Left ventricle myocardium inferior (tissue), 1 donor: ENCODE data around the gene HDAC4. TPM values are rescaled to one million over a fixed set of nuclear protein-coding genes. Genes with fewer than 3 reads are reported as not detected.

Experiments used
- DNase-seq: peaks from one replicate; pipeline ENCODE4 v3.0.0-alpha.2; 2020
- H3K27ac ChIP-seq: fragments of 200-600 bp; replicated peaks from 2 replicates; pipeline ENCODE4 v1.8.0; 2021
- H3K27me3 ChIP-seq: fragments of 200-600 bp; 2 replicates; pipeline ENCODE4 v1.8.0; 2021; ENCODE audit warnings: low read depth
- H3K36me3 ChIP-seq: fragments of 200-600 bp; 2 replicates; pipeline ENCODE4 v1.8.0; 2021
- H3K4me1 ChIP-seq: fragments of 200-600 bp; 2 replicates; pipeline ENCODE4 v1.8.0; 2021
- H3K4me3 ChIP-seq: fragments of 200-600 bp; 2 replicates; pipeline ENCODE4 v1.8.0; 2021; ENCODE audit warnings: mild to moderate bottlenecking, moderate library complexity
- H3K9me3 ChIP-seq: fragments of 200-600 bp; replicated peaks from 2 replicates; pipeline ENCODE4 v1.8.0; 2021
- intact Hi-C: fragments of 100-400 bp; cut with micrococcal nuclease; formaldehyde crosslinking; loops from one replicate; pipeline ENCODE4 v1.11.0; 2022
- total RNA-seq: library from RNA; stranded (reverse); fragmentation: NEBNext Ultra II Directional; extraction: Animal tissue kit (Norgen Biotek cat#: 25700); gene quantifications from one replicate; pipeline ENCODE4 v1.2.1, GENCODE V29; 2021
- TF ChIP-seq, protein P1 (sequence below): fragments of 200-600 bp; IDR thresholded peaks from 2 replicates; pipeline ENCODE4 v1.8.0; 2021; ENCODE audit warnings: antibody characterized with exemption, mild to moderate bottlenecking, borderline replicate concordance
- donor health status: DM: no; HTN: yes; CAD: no; lungs with severe emphysema.

HDAC4 gene
- total RNA-seq, 1 donor from 2014 or later, result 23.9 TPM

DNA sequence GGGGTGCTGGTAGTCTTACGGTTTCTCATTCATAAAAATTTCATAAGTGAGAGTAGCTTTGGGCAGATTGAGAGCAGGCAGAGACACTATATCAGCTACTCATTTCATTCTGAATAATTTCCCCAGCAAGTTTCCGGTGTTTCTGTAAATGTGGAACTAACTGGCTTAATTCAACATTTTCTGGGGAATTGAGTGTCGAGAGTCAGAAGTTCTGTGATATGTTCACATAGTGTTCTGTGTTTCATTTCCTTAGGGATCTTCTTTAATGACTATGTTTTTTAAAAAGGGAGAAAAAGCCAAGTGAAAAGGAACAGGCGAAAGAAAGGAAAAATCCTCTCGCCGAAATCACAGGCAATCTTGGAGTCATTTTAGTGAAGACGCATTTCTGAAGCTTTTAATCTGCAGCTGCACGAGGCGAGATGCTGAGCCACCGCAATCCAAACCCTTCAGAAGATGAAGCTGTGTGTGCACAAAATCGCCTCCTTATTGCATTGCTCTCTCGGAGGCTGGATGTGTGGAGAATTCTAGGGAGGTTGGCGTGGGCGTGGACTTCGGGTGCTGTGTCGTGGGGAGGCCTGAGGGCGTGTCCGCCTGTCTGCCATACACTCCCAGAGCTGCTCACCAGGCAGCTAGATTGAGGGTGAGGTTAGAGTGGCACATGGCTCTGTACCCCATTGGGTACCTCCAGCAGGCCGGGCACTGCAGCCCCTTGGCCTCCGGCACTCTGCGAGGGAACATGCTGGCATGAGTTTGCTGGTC lies 38.4 kb upstream of the HDAC4 start:
- peaks cover 81% of the 10 kb centered on the region for H3K27me3 ChIP-seq
- TF ChIP-seq, protein P1, sequence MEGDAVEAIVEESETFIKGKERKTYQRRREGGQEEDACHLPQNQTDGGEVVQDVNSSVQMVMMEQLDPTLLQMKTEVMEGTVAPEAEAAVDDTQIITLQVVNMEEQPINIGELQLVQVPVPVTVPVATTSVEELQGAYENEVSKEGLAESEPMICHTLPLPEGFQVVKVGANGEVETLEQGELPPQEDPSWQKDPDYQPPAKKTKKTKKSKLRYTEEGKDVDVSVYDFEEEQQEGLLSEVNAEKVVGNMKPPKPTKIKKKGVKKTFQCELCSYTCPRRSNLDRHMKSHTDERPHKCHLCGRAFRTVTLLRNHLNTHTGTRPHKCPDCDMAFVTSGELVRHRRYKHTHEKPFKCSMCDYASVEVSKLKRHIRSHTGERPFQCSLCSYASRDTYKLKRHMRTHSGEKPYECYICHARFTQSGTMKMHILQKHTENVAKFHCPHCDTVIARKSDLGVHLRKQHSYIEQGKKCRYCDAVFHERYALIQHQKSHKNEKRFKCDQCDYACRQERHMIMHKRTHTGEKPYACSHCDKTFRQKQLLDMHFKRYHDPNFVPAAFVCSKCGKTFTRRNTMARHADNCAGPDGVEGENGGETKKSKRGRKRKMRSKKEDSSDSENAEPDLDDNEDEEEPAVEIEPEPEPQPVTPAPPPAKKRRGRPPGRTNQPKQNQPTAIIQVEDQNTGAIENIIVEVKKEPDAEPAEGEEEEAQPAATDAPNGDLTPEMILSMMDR, result no peak
- H3K4me1 ChIP-seq, result peaks cover 13% of the 10 kb centered on the region
- no peak for DNase-seq
- H3K4me3 ChIP-seq, result no peak overlapping the region
- no peaks in the 10 kb centered on the region for H3K36me3 ChIP-seq
- H3K9me3 ChIP-seq, result peaks cover 11% of the 10 kb centered on the region
- intact Hi-C loops, result no loop called here
- H3K27ac ChIP-seq, result no peak overlapping the region

DNA sequence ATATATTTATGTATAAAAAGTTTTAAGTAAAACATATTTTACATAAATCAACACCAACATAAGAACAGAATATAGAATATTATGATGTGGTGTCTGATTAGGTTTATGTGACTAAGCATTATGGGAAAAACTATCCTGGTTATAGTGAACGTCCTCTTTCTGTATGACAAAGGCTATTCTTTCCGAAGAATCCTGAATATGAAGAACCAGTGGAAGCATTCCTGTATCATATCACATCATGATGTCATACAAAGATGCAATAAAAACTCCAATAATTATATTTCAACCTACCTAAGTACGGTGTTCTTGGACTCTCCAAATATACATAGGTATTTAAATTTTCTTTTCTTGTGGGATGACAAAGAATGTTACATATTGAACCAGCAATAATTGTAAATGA lies 37.5 kb upstream of the HDAC4 start:
- H3K27ac ChIP-seq, result no peak overlapping the region

DNA sequence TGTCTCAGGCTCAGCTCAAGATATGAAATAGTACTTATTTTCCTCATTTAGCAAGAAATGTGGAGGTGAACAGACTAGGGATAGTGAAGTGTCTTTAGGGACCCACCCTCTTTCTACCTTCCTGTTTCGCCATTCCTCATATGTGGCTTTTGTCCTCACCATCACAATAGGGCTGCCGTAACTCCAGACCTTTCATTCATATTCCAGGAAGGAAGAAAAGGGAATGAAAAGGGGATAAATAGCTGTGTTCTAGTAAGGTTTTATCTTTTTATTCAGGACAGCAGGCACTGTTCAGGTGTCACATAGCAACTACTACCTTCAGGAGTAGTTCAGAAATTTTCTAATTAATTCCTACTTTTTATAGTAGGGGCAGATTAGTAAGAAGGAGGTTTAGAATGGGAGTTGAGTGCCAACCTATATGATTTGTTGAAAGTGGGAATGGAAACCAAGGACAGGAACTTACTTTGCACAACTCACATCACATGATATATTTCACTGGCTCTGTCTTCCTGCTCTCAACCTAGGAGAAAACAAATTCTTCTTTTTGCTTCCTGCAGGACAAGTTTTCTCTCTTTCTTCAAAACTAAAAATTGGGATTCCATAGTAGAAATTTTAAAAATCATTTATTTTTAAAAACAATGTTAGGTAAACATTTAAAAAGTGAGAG lies 36.0 kb upstream of the HDAC4 start:
- DNase-seq, result no peak
- no peaks in the 10 kb centered on the region for H3K36me3 ChIP-seq
- H3K27ac ChIP-seq, result no peak overlapping the region
- peaks cover 26% of the 10 kb centered on the region for H3K9me3 ChIP-seq
- no peak overlapping the region for H3K4me3 ChIP-seq
- TF ChIP-seq, protein P1, result no peak
- peaks cover 13% of the 10 kb centered on the region for H3K4me1 ChIP-seq
- peaks cover 63% of the 10 kb centered on the region for H3K27me3 ChIP-seq
- intact Hi-C loops, result no loop called here

More for the DNA sequence above, 37.5 kb upstream of the HDAC4 start:
- H3K4me3 ChIP-seq, result no peak overlapping the region
- DNase-seq, result no peak
- intact Hi-C loops, result no loop called here
- peaks cover 72% of the 10 kb centered on the region for H3K27me3 ChIP-seq
- peaks cover 19% of the 10 kb centered on the region for H3K9me3 ChIP-seq
- TF ChIP-seq, protein P1, result no peak
- no peaks in the 10 kb centered on the region for H3K36me3 ChIP-seq
- peaks cover 13% of the 10 kb centered on the region for H3K4me1 ChIP-seq

DNA sequence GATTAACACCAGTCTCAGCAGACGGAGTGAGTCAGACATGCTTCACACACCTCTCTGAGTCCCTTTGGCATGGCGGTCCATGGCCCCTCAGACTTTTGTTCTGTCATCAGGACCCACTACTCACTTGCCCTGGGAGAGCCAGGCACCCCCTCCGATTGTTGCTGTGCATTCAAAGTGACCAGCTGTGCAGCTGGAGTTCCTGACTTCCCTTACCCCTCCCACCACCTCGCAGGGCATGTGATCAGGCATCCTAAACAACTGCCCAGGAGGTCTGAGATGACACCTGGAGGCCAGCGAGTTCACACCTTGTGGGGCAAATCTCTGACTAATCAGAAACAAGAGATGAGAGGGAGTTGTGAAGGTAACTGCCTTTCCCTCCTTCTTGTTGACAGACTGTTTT lies 35.3 kb upstream of the HDAC4 start:
- intact Hi-C loops, result no loop called here
- Histone ChIP-seq H3K4me3 (no peak overlapping the region), H3K9me3 (peaks cover 26% of the 10 kb centered on the region), H3K4me1 (peaks cover 11% of the 10 kb centered on the region), H3K27ac (no peak overlapping the region), H3K27me3 (peaks cover 56% of the 10 kb centered on the region), H3K36me3 (no peaks in the 10 kb centered on the region)
- TF ChIP-seq, protein P1, result no peak
- no peak for DNase-seq

DNA sequence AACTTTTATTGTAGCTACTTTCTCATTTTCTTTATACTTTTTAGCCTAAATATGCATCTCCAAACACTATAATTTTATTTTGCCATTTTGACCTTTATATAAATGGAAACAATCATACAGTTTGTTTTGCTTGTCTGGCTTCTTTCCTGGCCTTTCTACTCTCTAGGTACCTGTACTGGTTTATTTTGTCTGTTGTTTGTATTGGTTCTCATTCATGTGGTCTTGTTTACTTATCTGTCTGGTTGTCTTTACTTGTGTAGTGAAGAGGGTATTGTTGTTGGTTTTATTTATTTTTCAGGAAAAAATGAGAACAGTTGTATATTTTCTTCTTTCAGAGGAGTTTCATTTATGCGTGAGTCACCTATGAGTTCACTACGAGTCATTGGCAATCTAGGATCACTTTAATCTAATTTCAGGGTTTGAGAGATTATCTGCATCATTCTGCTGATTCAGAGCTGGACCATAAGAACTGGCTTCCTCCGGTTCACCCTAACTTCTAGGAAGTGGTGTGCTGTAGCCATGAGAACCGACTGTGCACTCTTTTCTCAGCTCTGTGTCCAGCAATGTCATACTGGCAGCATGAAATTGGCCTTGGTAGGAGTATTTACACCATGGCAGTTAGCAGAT lies 33.1 kb upstream of the HDAC4 start:
- intact Hi-C loops, result no loop called here
- no peak overlapping the region for H3K27ac ChIP-seq
- DNase-seq, result no peak
- peaks cover 26% of the 10 kb centered on the region for H3K9me3 ChIP-seq
- no peaks in the 10 kb centered on the region for H3K4me1 ChIP-seq
- no peak overlapping the region for H3K4me3 ChIP-seq
- no peaks in the 10 kb centered on the region for H3K36me3 ChIP-seq
- peaks cover 42% of the 10 kb centered on the region for H3K27me3 ChIP-seq
- TF ChIP-seq, protein P1, result no peak
